Neural progenitor cell (in vitro differentiated cells): ENCODE data around the gene SPAG7. TPM values are rescaled to one million over a fixed set of nuclear protein-coding genes. Genes with fewer than 3 reads are reported as not detected.

Experiments
- DNase-seq: peaks from one replicate; pipeline ENCODE4 v3.0.0-alpha.2; 2016; ENCODE audit warnings: low spot score
- H2AFZ ChIP-seq: fragments of 200-600 bp; sonication (generic); replicated peaks from 2 replicates; pipeline ENCODE4 v1.6.1; 2016; ENCODE audit warnings: antibody characterized with exemption
- H3F3A ChIP-seq: fragments of 200-600 bp; sonication (generic); 2 replicates; pipeline ENCODE4 v1.6.1; 2016; ENCODE audit warnings: antibody characterized with exemption, low read depth
- H3K27ac ChIP-seq: fragments of 200-600 bp; sonication (generic); 2 replicates; pipeline ENCODE4 v1.5.1; 2016; ENCODE audit warnings: mild to moderate bottlenecking
- H3K27me3 ChIP-seq: fragments of 200-600 bp; sonication (generic); 2 replicates; pipeline ENCODE4 v1.6.1; 2016; ENCODE audit warnings: mild to moderate bottlenecking, moderate library complexity
- H3K36me3 ChIP-seq: fragments of 200-600 bp; sonication (generic); 2 replicates; pipeline ENCODE4 v1.5.1; 2016
- H3K4me1 ChIP-seq: fragments of 200-600 bp; sonication (generic); 2 replicates; pipeline ENCODE4 v1.6.1; 2016; ENCODE audit warnings: mixed run types
- H3K4me2 ChIP-seq: fragments of 200-600 bp; sonication (generic); 2 replicates; pipeline ENCODE4 v1.6.1; 2016
- H3K4me3 ChIP-seq: fragments of 200-600 bp; sonication (generic); 2 replicates; pipeline ENCODE4 v1.5.1; 2016
- H3K79me2 ChIP-seq: fragments of 200-600 bp; sonication (generic); 2 replicates; pipeline ENCODE4 v1.6.1; 2016; ENCODE audit warnings: low read depth
- H3K9ac ChIP-seq: fragments of 200-600 bp; sonication (generic); 2 replicates; pipeline ENCODE4 v1.6.1; 2016
- H3K9me3 ChIP-seq: fragments of 200-600 bp; sonication (generic); 2 replicates; pipeline ENCODE4 v1.5.1; 2016; ENCODE audit warnings: low read depth
- H4K20me1 ChIP-seq: fragments of 200-600 bp; sonication (generic); 2 replicates; pipeline ENCODE4 v1.6.1; 2016; ENCODE audit warnings: low read depth
- H3K27ac Mint-ChIP-seq: 3 replicates; pipeline ENCODE4 v1.8.0; 2021; ENCODE audit warnings: mixed read lengths
- H3K27me3 Mint-ChIP-seq: 2 replicates; pipeline ENCODE4 v1.8.0; 2022; ENCODE audit warnings: low read depth, mild to moderate bottlenecking, inconsistent platforms, moderate library complexity, mixed read lengths; ENCODE audit not compliant: insufficient read depth
- H3K36me3 Mint-ChIP-seq: 3 replicates; pipeline ENCODE4 v1.8.0; 2021; ENCODE audit warnings: mixed read lengths
- H3K4me1 Mint-ChIP-seq: 3 replicates; pipeline ENCODE4 v1.8.0; 2021; ENCODE audit warnings: mixed read lengths
- H3K4me3 Mint-ChIP-seq: 3 replicates; pipeline ENCODE4 v1.8.0; 2021; ENCODE audit warnings: mild to moderate bottlenecking, moderate library complexity, mixed read lengths
- H3K9me3 Mint-ChIP-seq: 3 replicates; pipeline ENCODE4 v1.8.0; 2020; ENCODE audit warnings: mixed read lengths
- EZH2 ChIP-seq: fragments of 200-600 bp; sonication (generic); IDR thresholded peaks from 2 replicates; pipeline ENCODE4 v1.6.1; 2017; ENCODE audit warnings: antibody characterized with exemption, mild to moderate bottlenecking, moderate library complexity
- EZH2phosphoT487 ChIP-seq: fragments of 200-600 bp; sonication (generic); IDR thresholded peaks from 2 replicates; pipeline ENCODE4 v1.6.1; 2017; ENCODE audit warnings: antibody characterized with exemption
- total RNA-seq: library from RNA; depleted of rRNA; stranded (reverse); fragments of >200 nt; gene quantifications from 2 replicates; pipeline ENCODE4 v1.2.3, GENCODE V29; 2015; ENCODE audit warnings: low replicate concordance
- TF ChIP-seq, protein P1 (sequence below): fragments of 200-600 bp; sonication (generic); IDR thresholded peaks from 2 replicates; pipeline ENCODE4 v1.5.1; 2017; ENCODE audit warnings: antibody characterized with exemption, mild to moderate bottlenecking

Gene SPAG7
- total RNA-seq, 1 donor from 2014 or later, result 79.7 TPM

DNA sequence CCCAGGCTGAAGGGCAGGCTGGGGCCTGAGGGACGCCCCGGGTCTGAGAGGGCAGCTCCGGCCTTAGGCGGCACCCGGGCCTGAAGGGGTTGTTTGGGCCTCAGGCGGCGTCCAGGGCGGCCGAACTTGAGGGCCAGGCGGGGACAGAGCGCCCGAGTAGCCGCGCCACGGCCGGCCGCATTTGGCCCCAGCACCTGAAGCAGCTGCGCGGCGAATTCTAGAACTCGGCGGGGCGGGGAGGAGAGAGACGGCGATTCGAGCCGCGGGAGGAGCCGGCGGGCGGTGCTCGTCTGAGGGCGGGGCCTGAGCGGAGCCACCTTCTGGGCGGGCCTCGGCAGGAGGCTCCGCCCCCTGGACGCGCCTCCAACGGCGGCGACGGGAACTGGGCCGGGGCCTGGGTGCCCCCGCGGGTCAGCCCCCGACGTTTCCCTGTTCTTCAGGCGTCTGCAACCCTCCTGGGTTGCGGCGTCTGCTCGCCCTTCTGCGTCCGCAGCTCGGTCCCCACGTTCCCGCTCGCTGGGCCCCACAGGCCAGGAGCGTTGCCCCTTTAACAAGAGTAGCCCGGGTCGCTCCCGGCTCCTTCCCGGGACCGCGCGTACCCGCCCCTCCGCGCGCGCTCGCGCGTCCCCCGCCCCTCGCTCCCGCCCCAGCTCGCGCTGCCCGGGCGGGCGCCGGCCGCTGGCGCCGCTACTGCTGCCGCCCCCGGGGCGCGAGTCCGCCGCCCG, 29.8 kb upstream of the SPAG7 start, which contains the start of the genes INCA1 and KIF1C:
Gene INCA1 (minus strand): TSS at position 221 of the 725 bp plus-strand sequence. CDS start 3,085 bp downstream, outside the sequence.
Gene KIF1C (plus strand): TSS at position 649 of the 725 bp plus-strand sequence. CDS start 2,297 bp downstream, outside the sequence.
- H3K4me3 Mint-ChIP-seq, result peak within 1 kb of the TSS; percentile 91
- no peak within 1 kb of the TSS for H3K27ac Mint-ChIP-seq
- peak within 1 kb of the TSS; percentile 98 for H2AFZ ChIP-seq
- H3K36me3 ChIP-seq, result no peaks in the 10 kb centered on the region
- peak; percentile 41 for TF ChIP-seq EZH2
- TF ChIP-seq, protein P1, sequence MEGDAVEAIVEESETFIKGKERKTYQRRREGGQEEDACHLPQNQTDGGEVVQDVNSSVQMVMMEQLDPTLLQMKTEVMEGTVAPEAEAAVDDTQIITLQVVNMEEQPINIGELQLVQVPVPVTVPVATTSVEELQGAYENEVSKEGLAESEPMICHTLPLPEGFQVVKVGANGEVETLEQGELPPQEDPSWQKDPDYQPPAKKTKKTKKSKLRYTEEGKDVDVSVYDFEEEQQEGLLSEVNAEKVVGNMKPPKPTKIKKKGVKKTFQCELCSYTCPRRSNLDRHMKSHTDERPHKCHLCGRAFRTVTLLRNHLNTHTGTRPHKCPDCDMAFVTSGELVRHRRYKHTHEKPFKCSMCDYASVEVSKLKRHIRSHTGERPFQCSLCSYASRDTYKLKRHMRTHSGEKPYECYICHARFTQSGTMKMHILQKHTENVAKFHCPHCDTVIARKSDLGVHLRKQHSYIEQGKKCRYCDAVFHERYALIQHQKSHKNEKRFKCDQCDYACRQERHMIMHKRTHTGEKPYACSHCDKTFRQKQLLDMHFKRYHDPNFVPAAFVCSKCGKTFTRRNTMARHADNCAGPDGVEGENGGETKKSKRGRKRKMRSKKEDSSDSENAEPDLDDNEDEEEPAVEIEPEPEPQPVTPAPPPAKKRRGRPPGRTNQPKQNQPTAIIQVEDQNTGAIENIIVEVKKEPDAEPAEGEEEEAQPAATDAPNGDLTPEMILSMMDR, result no peak
- peak; percentile 31 for TF ChIP-seq EZH2phosphoT487
- no peaks in the 10 kb centered on the region for H3K9me3 ChIP-seq
- peaks cover 18% of the 10 kb centered on the region for H4K20me1 ChIP-seq
- peak; percentile 96 for DNase-seq
- peaks cover 16% of the 10 kb centered on the region for H3K4me1 ChIP-seq
- no peaks in the 10 kb centered on the region for H3K9me3 Mint-ChIP-seq
- H3F3A ChIP-seq, result no peaks in the 10 kb centered on the region
- H3K36me3 Mint-ChIP-seq, result peaks cover 16% of the 10 kb centered on the region
- peak within 1 kb of the TSS; percentile 20 for H3K9ac ChIP-seq
- H3K79me2 ChIP-seq, result peaks cover 23% of the 10 kb centered on the region
- peak within 1 kb of the TSS; percentile 92 for H3K4me3 ChIP-seq
- peaks cover 32% of the 10 kb centered on the region for H3K27me3 ChIP-seq
- H3K27me3 Mint-ChIP-seq, result peaks cover 12% of the 10 kb centered on the region
- peak within 1 kb of the TSS; percentile 93 for H3K4me2 ChIP-seq
- peak within 1 kb of the TSS; percentile 85 for H3K27ac ChIP-seq
- peaks cover 10% of the 10 kb centered on the region for H3K4me1 Mint-ChIP-seq

DNA sequence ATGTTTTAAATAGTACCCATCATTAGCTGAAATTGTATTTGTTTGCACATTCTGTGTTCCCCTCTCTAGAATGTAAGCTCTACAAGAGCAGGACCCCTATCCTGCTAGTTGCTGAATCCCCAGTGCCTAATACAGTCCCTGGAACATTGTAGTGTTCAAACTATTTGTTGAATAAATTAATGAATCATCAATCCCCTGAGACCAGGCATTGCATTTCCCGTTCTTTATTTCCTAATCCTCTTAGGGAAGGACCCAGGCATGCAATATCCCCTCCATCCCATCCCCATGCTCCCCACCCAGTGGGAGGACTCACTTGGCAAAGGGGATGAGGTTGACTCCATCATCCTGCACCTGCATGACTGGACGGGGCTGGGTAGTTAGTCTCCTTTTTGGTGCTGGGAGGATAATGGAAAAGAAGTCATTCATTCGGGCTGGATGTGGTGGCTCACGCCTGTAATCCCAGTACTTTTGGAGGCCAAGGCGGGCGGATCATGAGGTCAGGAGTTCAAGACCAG, 26.5 kb upstream of the SPAG7 start:
- peaks cover 10% of the 10 kb centered on the region for H3K4me1 ChIP-seq

DNA sequence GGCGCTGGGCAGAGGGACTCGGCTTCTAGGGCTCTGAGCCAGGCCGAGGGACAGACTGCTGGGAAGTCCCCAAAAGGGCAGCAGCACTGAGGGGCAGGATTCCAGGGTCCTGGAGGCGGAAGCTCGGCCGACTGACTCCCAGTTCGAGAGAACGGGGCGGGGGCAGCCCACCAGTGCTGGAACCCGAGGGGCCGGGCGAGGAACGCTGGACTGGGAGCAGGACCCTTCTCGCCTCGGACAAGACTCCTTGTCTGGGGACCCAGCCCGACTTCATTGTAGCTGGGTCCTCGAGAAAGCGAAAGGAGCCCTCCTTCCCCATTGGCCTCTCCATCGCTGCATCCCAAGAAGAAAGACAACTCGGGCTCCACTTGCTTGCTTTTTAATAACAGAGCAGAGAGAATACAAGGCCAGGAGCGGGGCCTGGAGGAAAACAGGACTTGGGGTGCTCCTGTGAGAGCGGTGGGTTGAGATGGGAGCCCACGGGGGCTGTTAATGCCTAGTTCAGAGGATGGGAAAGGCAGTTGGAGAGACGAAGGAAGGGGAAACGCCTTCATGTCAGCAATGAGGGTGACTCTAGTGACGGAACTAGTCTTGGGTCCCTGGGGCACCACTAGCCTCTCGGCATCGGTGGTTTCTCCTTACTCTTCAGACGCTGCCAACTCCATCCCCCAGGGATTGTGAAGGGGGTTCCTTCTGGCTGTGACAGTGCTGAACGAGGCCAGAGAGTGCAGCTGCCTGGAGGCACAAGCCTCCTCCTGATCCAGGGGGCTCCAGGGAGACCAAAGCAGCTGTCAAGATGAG, 20.4 kb upstream of the SPAG7 start:
- H3K4me1 Mint-ChIP-seq, result peaks cover 25% of the 10 kb centered on the region
- peaks cover 15% of the 10 kb centered on the region for H3K27me3 Mint-ChIP-seq
- no peaks in the 10 kb centered on the region for H3K9me3 ChIP-seq
- TF ChIP-seq, protein P1, result no peak
- TF ChIP-seq EZH2 (no peak), EZH2phosphoT487 (no peak)
- H3K36me3 ChIP-seq, result no peaks in the 10 kb centered on the region
- H3K4me2 ChIP-seq, result peak overlapping the region; percentile 94
- H3K4me3 Mint-ChIP-seq, result peak overlapping the region; percentile 87
- H3K27me3 ChIP-seq, result peaks cover 42% of the 10 kb centered on the region
- H3F3A ChIP-seq, result peaks cover 18% of the 10 kb centered on the region
- H4K20me1 ChIP-seq, result no peaks in the 10 kb centered on the region
- no peaks in the 10 kb centered on the region for H3K9me3 Mint-ChIP-seq
- H3K27ac ChIP-seq, result no peak overlapping the region
- no peaks in the 10 kb centered on the region for H3K79me2 ChIP-seq
- peaks cover 6% of the 10 kb centered on the region for H3K4me1 ChIP-seq
- DNase-seq, result no peak
- peak overlapping the region; percentile 37 for H3K27ac Mint-ChIP-seq
- peak overlapping the region; percentile 69 for H3K4me3 ChIP-seq
- H3K36me3 Mint-ChIP-seq, result no peaks in the 10 kb centered on the region
- peak overlapping the region; percentile 29 for H3K9ac ChIP-seq
- peak overlapping the region; percentile 92 for H2AFZ ChIP-seq

More for the DNA sequence above, 26.5 kb upstream of the SPAG7 start:
- no peaks in the 10 kb centered on the region for H3K9me3 ChIP-seq
- H3K36me3 ChIP-seq, result no peaks in the 10 kb centered on the region
- no peak overlapping the region for H3K4me3 ChIP-seq
- TF ChIP-seq, protein P1, result no peak
- TF ChIP-seq EZH2, result no peak
- H3K79me2 ChIP-seq, result peaks cover 11% of the 10 kb centered on the region
- H3K9ac ChIP-seq, result no peak overlapping the region
- H3K27me3 ChIP-seq, result peaks cover 39% of the 10 kb centered on the region
- peaks cover 9% of the 10 kb centered on the region for H3K4me1 Mint-ChIP-seq
- peaks cover 5% of the 10 kb centered on the region for H4K20me1 ChIP-seq
- H3K27me3 Mint-ChIP-seq, result peaks cover 18% of the 10 kb centered on the region
- H3K27ac ChIP-seq, result no peak overlapping the region
- no peak overlapping the region for H3K4me2 ChIP-seq
- no peak for DNase-seq
- no peak overlapping the region for H3K4me3 Mint-ChIP-seq
- H3F3A ChIP-seq, result no peaks in the 10 kb centered on the region
- no peak overlapping the region for H2AFZ ChIP-seq
- H3K27ac Mint-ChIP-seq, result no peak overlapping the region
- H3K36me3 Mint-ChIP-seq, result no peaks in the 10 kb centered on the region
- no peaks in the 10 kb centered on the region for H3K9me3 Mint-ChIP-seq
